ENCODE results near the gene MRC2.
"Not testable (repeated sequence)": the region's sequence is repeated elsewhere in the genome, so short reads cannot be mapped to it uniquely, and the experiment has no call there.

The MRC2 gene

GRCh38 chr17:62696256-62696655 is 68.8 kb downstream of the MRC2 start:
- H3K27me3 ChIP-seq (ENCODE audit: insufficient read depth, low read length, poor library complexity), result no peaks in the 10 kb centered on the region
- ATAC-seq (ENCODE audit: insufficient read depth, low read depth), result no peak

GRCh38 chr17:62696726-62697490 is 69.4 kb downstream of the MRC2 start:
- Histone ChIP-seq H3K4me2 (ENCODE audit: insufficient read depth, low read length) (no peak overlapping the region), H3K36me3 (ENCODE audit: insufficient read depth, low read length) (no peaks in the 10 kb centered on the region), H4K20me1 (ENCODE audit: insufficient read depth, low read length) (no peaks in the 10 kb centered on the region), H3K9ac (ENCODE audit: low read depth, low read length) (no peak overlapping the region), H3K79me2 (ENCODE audit: insufficient read depth, low read length) (no peaks in the 10 kb centered on the region), H3K4me3 (ENCODE audit: low read depth in 1 of 2, low read length in 2 of 2) (no peak overlapping the region), H3K9me3 (ENCODE audit: insufficient read depth, low read length, severe bottlenecking) (no peaks in the 10 kb centered on the region), H3K4me1 (ENCODE audit: insufficient read depth, low read length) (no peaks in the 10 kb centered on the region), H2AFZ (ENCODE audit: low read depth, low read length) (no peak overlapping the region), H3K27me3 (ENCODE audit: insufficient read depth, low read length, poor library complexity) (no peaks in the 10 kb centered on the region), H3K27ac (ENCODE audit: low read length) (no peak overlapping the region)
- DNase-seq (no peak), ATAC-seq (ENCODE audit: insufficient read depth, low read depth) (no peak)
- no peak for TF ChIP-seq EZH2 (IDR thresholded peaks at IDR 0.05; ENCODE audit: borderline replicate concordance, low read depth, low read length, severe bottlenecking)
- no peak for TF ChIP-seq CTCF (IDR thresholded peaks at IDR 0.05; ENCODE audit: borderline replicate concordance, extremely low read depth, low read length, poor library complexity, severe bottlenecking)

More at GRCh38 chr17:62696256-62696655, 68.8 kb downstream of the MRC2 start:
- H3K27ac ChIP-seq (ENCODE audit: low read length), result no peak overlapping the region
- H3K9me3 ChIP-seq (ENCODE audit: insufficient read depth, low read length, severe bottlenecking), result no peaks in the 10 kb centered on the region
- no peaks in the 10 kb centered on the region for H3K79me2 ChIP-seq (ENCODE audit: insufficient read depth, low read length)
- H3K4me3 ChIP-seq (ENCODE audit: low read depth in 1 of 2, low read length in 2 of 2), result no peak overlapping the region
- H3K36me3 ChIP-seq (ENCODE audit: insufficient read depth, low read length), result no peaks in the 10 kb centered on the region
- H3K9ac ChIP-seq (ENCODE audit: low read depth, low read length), result no peak overlapping the region
- H3K4me2 ChIP-seq (ENCODE audit: insufficient read depth, low read length), result no peak overlapping the region
- H2AFZ ChIP-seq (ENCODE audit: low read depth, low read length), result no peak overlapping the region
- no peak for DNase-seq
- H4K20me1 ChIP-seq (ENCODE audit: insufficient read depth, low read length), result no peaks in the 10 kb centered on the region
- no peaks in the 10 kb centered on the region for H3K4me1 ChIP-seq (ENCODE audit: insufficient read depth, low read length)
- no peak for TF ChIP-seq EZH2 (IDR thresholded peaks at IDR 0.05; ENCODE audit: borderline replicate concordance, low read depth, low read length, severe bottlenecking)
- no peak for TF ChIP-seq CTCF (IDR thresholded peaks at IDR 0.05; ENCODE audit: borderline replicate concordance, extremely low read depth, low read length, poor library complexity, severe bottlenecking)

GRCh38 chr17:62698459-62698858 is 71.0 kb downstream of the MRC2 start:
- H3K9me3 ChIP-seq (ENCODE audit: insufficient read depth, low read length, severe bottlenecking); H3K79me2 ChIP-seq (ENCODE audit: insufficient read depth, low read length); H3K4me3 ChIP-seq (ENCODE audit: low read depth in 1 of 2, low read length in 2 of 2); H3K27ac ChIP-seq (ENCODE audit: low read length); DNase-seq; H3K4me2 ChIP-seq (ENCODE audit: insufficient read depth, low read length); H3K9ac ChIP-seq (ENCODE audit: low read depth, low read length); H3K27me3 ChIP-seq (ENCODE audit: insufficient read depth, low read length, poor library complexity); H4K20me1 ChIP-seq (ENCODE audit: insufficient read depth, low read length); H3K36me3 ChIP-seq (ENCODE audit: insufficient read depth, low read length); H3K4me1 ChIP-seq (ENCODE audit: insufficient read depth, low read length); ATAC-seq (ENCODE audit: insufficient read depth, low read depth); H2AFZ ChIP-seq (ENCODE audit: low read depth, low read length): not testable (repeated sequence)

- DNase-seq, result no peak
- H3K79me2 ChIP-seq (ENCODE audit: insufficient read depth, low read length), result no peaks in the 10 kb centered on the region
- H3K4me2 ChIP-seq (ENCODE audit: insufficient read depth, low read length), result no peak overlapping the region
- TF ChIP-seq CTCF (IDR thresholded peaks at IDR 0.05; ENCODE audit: borderline replicate concordance, extremely low read depth, low read length, poor library complexity, severe bottlenecking) (no peak), EZH2 (IDR thresholded peaks at IDR 0.05; ENCODE audit: borderline replicate concordance, low read depth, low read length, severe bottlenecking) (no peak)
- H3K9me3 ChIP-seq (ENCODE audit: insufficient read depth, low read length, severe bottlenecking), result no peaks in the 10 kb centered on the region
- H3K27me3 ChIP-seq (ENCODE audit: insufficient read depth, low read length, poor library complexity), result peaks cover 18% of the 10 kb centered on the region
- H4K20me1 ChIP-seq (ENCODE audit: insufficient read depth, low read length), result no peaks in the 10 kb centered on the region
- H2AFZ ChIP-seq (ENCODE audit: low read depth, low read length), result no peak overlapping the region
- H3K36me3 ChIP-seq (ENCODE audit: insufficient read depth, low read length), result no peaks in the 10 kb centered on the region
- no peak for ATAC-seq (ENCODE audit: insufficient read depth, low read depth)
- H3K9ac ChIP-seq (ENCODE audit: low read depth, low read length), result no peak overlapping the region
- H3K27ac ChIP-seq (ENCODE audit: low read length), result no peak overlapping the region
- peaks cover 13% of the 10 kb centered on the region for H3K4me1 ChIP-seq (ENCODE audit: insufficient read depth, low read length)
- no peak overlapping the region for H3K4me3 ChIP-seq (ENCODE audit: low read depth in 1 of 2, low read length in 2 of 2)
Measured at GRCh38 chr17:62700964-62701705, 73.7 kb downstream of the MRC2 start.
